CD4-positive, alpha-beta T cell (primary cell): ENCODE data around the gene CRISP2. TPM values are rescaled to one million over a fixed set of nuclear protein-coding genes. Genes with fewer than 3 reads are reported as not detected.

ENCODE experiments used
- ATAC-seq: fragments of 200-7000 bp; cut with Tn5 transposase; one replicate; pipeline ENCODE4 v1.10.0; 2022; ENCODE audit warnings: mild to moderate bottlenecking; ENCODE audit not compliant: poor library complexity
- CTCF ChIA-PET: fragments of 350-600 bp; sonication (Branson Sonifier 250); formaldehyde crosslinking; loops from one replicate; lab custom pipeline; 2021; ENCODE audit warnings: antibody characterized with exemption, inconsistent platforms; lab: Charles Lee
- POLR2A ChIA-PET: fragments of 350-600 bp; sonication (Branson Sonifier 250); formaldehyde crosslinking; loops from one replicate; lab custom pipeline; 2021; ENCODE audit warnings: antibody characterized with exemption, inconsistent platforms; lab: Charles Lee
- DNase-seq, 14 experiments: peaks; one replicate each; pipeline ENCODE4 v3.0.0-alpha.2; 2013 to 2020; ENCODE audit warnings: mixed read lengths in 2 of 14
- H3K27ac ChIP-seq, 2 donors: one replicate each; pipeline versions ENCODE4 v1.5.1 to v1.7.0; 2013; ENCODE audit warnings: low read length in 2 of 2, low read depth in 1 of 2, mild to moderate bottlenecking in 1 of 2
- H3K27me3 ChIP-seq, 2 experiments: 1 replicate in 1 of 2; 2 replicates in 1 of 2; pipeline versions ENCODE4 v1.6.1 to v1.7.0; 2013; ENCODE audit warnings: low read length in 2 of 2, control low read depth in 1 of 2, mild to moderate bottlenecking in 1 of 2, moderate library complexity in 1 of 2; ENCODE audit not compliant: insufficient read depth in 2 of 2, control insufficient read depth in 1 of 2
- H3K36me3 ChIP-seq: one replicate; pipeline ENCODE4 v1.6.1; 2013; ENCODE audit warnings: low read length, control low read depth; ENCODE audit not compliant: insufficient read depth
- H3K4me1 ChIP-seq: one replicate; pipeline ENCODE4 v1.6.1; 2013; ENCODE audit warnings: low read length, control low read depth; ENCODE audit not compliant: insufficient read depth
- H3K4me3 ChIP-seq: one replicate; pipeline ENCODE4 v1.5.1; 2013; ENCODE audit warnings: mild to moderate bottlenecking, low read length, moderate library complexity
- H3K9me3 ChIP-seq, 2 experiments: 1 replicate in 1 of 2; 2 replicates in 1 of 2; pipeline versions ENCODE4 v1.6.1 to v1.7.0; 2013; ENCODE audit warnings: low read length in 2 of 2, mild to moderate bottlenecking in 2 of 2, control low read depth in 1 of 2, moderate library complexity in 1 of 2; ENCODE audit not compliant: control insufficient read depth in 1 of 2, insufficient read depth in 1 of 2
- H3K27ac Mint-ChIP-seq: one replicate; pipeline ENCODE4 v1.8.0; 2020; ENCODE audit warnings: mixed read lengths
- H3K27me3 Mint-ChIP-seq: one replicate; pipeline ENCODE4 v1.8.0; 2021; ENCODE audit warnings: mixed read lengths
- H3K36me3 Mint-ChIP-seq: one replicate; pipeline ENCODE4 v1.8.0; 2021; ENCODE audit warnings: low read depth, mixed read lengths
- H3K4me1 Mint-ChIP-seq: one replicate; pipeline ENCODE4 v1.8.0; 2021; ENCODE audit warnings: low read depth, mixed read lengths
- H3K4me3 Mint-ChIP-seq: one replicate; pipeline ENCODE4 v1.8.0; 2020; ENCODE audit warnings: mild to moderate bottlenecking, mixed read lengths
- H3K9me3 Mint-ChIP-seq: one replicate; pipeline ENCODE4 v1.8.0; 2020; ENCODE audit warnings: mixed read lengths
- intact Hi-C, 2 experiments: fragments of 100-400 bp; cut with DNase I in 1 of 2; cut with micrococcal nuclease in 1 of 2; formaldehyde crosslinking; loops; one replicate each; pipeline versions ENCODE4 v1.15.1 to v1.9.0; 2023 to 2025; cut with DNase I, micrococcal nuclease
- total RNA-seq, 174 experiments: library from RNA in 2 of 174; stranded (reverse) in 2 of 174; gene quantifications; one replicate each; pipeline ENCODE4 v1.2.3 and lab custom pipeline; 2021 to 2026
- TF ChIP-seq, protein P1 (sequence below): fragments of 200-600 bp; IDR thresholded peaks from one replicate; pipeline ENCODE4 v1.8.0; 2022; ENCODE audit warnings: antibody characterized with exemption, mild to moderate bottlenecking

CRISP2 gene
- total RNA-seq, 2 experiments from 2014 or later = not detected

DNA sequence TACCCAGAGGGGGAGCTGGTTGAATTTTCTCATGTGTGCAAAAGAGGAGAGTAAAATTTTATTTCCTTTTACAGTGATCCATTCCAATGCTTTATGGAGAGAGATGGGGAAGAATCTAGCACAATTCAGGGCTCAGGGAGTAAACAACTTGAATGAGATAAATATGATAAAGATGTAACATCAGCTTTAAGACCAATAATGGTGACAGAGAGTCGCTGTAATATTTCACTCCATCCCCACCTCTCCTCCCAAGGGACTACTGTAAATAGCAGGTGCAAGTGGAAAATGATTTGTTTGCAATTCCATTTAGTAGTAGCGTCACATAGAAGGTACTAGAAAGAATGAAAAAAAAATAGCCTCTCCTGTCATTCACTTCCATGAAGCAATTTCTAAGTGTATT lies 26.1 kb upstream of the CRISP2 start:
- intact Hi-C loops = no loop called here
- no peak for ATAC-seq
- ChIA-PET CTCF (no interaction called here), POLR2A (no interaction called here)
- Mint-ChIP-seq H3K36me3 (no peaks in the 10 kb centered on the region), H3K4me1 (no peaks in the 10 kb centered on the region), H3K27ac (no peak overlapping the region), H3K27me3 (no peaks in the 10 kb centered on the region), H3K9me3 (no peaks in the 10 kb centered on the region), H3K4me3 (no peak overlapping the region)
- Histone ChIP-seq H3K4me1 (no peaks in the 10 kb centered on the region), H3K4me3 (no peak overlapping the region), H3K9me3 (no peaks in the 10 kb centered on the region), H3K36me3 (no peaks in the 10 kb centered on the region), H3K27ac (no peak overlapping the region), H3K27me3 (no peaks in the 10 kb centered on the region)
- TF ChIP-seq, protein P1, sequence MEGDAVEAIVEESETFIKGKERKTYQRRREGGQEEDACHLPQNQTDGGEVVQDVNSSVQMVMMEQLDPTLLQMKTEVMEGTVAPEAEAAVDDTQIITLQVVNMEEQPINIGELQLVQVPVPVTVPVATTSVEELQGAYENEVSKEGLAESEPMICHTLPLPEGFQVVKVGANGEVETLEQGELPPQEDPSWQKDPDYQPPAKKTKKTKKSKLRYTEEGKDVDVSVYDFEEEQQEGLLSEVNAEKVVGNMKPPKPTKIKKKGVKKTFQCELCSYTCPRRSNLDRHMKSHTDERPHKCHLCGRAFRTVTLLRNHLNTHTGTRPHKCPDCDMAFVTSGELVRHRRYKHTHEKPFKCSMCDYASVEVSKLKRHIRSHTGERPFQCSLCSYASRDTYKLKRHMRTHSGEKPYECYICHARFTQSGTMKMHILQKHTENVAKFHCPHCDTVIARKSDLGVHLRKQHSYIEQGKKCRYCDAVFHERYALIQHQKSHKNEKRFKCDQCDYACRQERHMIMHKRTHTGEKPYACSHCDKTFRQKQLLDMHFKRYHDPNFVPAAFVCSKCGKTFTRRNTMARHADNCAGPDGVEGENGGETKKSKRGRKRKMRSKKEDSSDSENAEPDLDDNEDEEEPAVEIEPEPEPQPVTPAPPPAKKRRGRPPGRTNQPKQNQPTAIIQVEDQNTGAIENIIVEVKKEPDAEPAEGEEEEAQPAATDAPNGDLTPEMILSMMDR = no peak
- DNase-seq = no peak

DNA sequence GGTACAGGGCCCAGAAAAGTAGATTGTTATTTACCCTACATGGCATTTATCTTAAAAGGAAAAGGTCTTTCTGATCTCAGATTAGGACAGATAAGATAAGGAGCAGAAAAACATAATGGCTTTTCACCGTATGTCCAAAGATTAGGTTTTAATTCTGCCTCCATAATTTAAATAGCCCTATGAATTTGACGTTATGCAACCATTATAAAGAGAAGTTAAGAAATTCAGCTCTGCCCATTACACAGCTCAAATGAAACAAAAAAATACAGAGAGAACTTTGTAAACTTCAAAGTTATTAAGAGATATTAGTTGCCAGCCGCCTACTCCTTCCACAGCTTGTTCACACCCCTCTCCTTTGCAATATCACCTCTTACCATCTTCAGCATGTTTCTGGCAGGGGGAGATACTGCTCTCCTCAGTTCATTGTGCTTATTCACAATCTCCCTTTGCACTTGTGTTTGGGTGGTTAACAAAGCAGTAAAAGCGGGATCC lies 22.7 kb upstream of the CRISP2 start:
- no peak for DNase-seq
- POLR2A ChIA-PET = no interaction called here
- H3K27ac ChIP-seq = no peak overlapping the region

DNA sequence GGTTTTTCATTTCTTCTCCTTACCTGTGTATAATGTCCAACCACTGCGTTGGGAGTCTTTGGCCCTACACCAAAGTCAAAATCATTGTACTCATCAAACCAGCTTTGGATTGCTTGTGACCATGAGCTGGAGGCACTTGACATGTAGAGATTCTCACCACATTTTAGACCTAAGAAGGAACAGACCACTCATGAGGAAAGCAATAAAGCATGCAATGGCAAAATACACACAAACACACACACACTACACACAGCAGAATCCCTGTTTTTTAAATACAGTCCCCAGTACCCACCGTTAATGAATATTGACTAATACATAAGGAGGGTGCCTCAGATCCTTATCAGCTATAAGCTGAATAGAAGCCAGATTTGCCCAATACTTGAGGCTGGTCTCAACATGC lies 20.3 kb upstream of the CRISP2 start:
- Histone ChIP-seq H3K27ac (no peak overlapping the region), H3K4me3 (no peak overlapping the region), H3K27me3 (no peaks in the 10 kb centered on the region), H3K4me1 (no peaks in the 10 kb centered on the region), H3K9me3 (no peaks in the 10 kb centered on the region), H3K36me3 (no peaks in the 10 kb centered on the region)
- ATAC-seq = no peak
- no peaks in the 10 kb centered on the region for H3K36me3 Mint-ChIP-seq
- DNase-seq = no peak
- H3K27me3 Mint-ChIP-seq = no peaks in the 10 kb centered on the region
- H3K27ac Mint-ChIP-seq = no peak overlapping the region
- TF ChIP-seq, protein P1 = no peak
- ChIA-PET POLR2A (no interaction called here), CTCF (no interaction called here)
- no peaks in the 10 kb centered on the region for H3K4me1 Mint-ChIP-seq
- intact Hi-C loops = no loop called here
- no peak overlapping the region for H3K4me3 Mint-ChIP-seq
- no peaks in the 10 kb centered on the region for H3K9me3 Mint-ChIP-seq

More for the DNA sequence above, 22.7 kb upstream of the CRISP2 start:
- intact Hi-C loops = no loop called here
- Mint-ChIP-seq H3K27me3 (no peaks in the 10 kb centered on the region), H3K4me1 (no peaks in the 10 kb centered on the region), H3K9me3 (no peaks in the 10 kb centered on the region), H3K36me3 (no peaks in the 10 kb centered on the region), H3K4me3 (no peak overlapping the region), H3K27ac (no peak overlapping the region)
- H3K36me3 ChIP-seq = no peaks in the 10 kb centered on the region
- TF ChIP-seq, protein P1 = no peak
- H3K9me3 ChIP-seq = no peaks in the 10 kb centered on the region
- no peak for ATAC-seq
- no peaks in the 10 kb centered on the region for H3K4me1 ChIP-seq
- H3K4me3 ChIP-seq = no peak overlapping the region
- CTCF ChIA-PET = no interaction called here
- no peaks in the 10 kb centered on the region for H3K27me3 ChIP-seq
